ENCODE data around the gene CUX1.
"Not testable (repeated sequence)": the region's sequence is repeated elsewhere in the genome, so short reads cannot be mapped to it uniquely, and the experiment has no call there.

The CUX1 gene

DNA sequence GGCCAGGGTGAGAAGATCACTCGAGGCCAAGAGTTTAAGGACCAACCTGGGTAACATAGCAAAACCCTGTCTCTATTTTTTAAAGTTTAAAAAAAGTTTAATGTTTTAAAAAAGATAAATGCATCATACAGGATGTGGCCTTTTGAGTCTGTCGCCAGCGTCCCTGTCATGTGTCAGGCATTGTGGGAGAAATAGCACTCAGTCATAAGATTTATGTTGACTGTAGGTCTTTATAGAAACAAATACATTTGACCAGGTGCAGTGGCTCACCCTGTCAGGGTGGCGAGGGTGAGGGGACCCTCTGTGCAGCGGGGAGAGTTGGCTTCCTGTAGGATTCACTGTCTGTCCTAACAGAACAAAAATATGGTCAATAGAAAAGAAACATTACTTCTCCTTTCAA is 405.8 kb downstream of the CUX1 start:
- no peak for DNase-seq

GRCh38 chr7:102225025-102225424 is 407.6 kb downstream of the CUX1 start:
- no peak for DNase-seq

- DNase-seq, result no peak
Measured at GRCh38 chr7:102227371-102227770, 409.9 kb downstream of the CUX1 start.

DNA sequence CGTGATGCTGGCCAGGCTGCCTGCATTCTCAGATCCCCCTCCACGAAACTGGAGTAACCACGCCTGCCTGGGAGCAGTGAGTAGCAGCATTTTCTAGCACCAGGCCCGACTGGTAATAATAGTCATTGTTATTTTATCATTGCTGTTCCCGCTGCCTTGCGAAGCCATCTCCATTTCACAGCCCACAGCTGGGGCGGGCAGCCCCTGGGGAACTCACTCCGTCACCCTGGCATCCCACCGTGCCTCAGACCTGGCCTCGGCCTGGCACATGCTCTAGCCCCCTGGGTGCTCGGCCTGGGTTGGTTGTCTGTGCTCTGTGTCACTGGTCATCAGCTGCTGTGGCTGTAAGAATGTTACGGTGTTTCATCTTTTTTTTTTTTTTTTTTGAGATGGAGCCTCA is 411.5 kb downstream of the CUX1 start:
- DNase-seq, result no peak

GRCh38 chr7:102230162-102230561 is 412.7 kb downstream of the CUX1 start:
- not testable (repeated sequence) for DNase-seq

DNA sequence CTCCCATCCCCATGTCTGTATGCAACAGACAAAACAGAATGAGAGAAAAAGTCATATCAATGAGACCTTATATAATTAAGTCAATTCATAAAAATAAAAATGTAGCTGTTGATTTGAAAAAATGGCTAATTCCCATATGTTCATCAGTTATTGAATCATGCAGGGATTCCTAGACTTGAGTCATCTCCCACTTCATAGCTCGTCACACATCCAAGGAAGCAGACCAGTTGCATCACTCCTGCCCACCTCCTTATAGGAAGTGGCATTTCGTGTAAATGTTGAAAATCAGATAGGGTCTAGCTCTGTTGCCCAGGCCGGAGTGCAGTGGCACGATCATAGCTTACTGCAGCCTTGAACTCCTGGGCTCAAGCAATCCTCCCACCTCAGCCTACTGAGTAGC is 413.2 kb downstream of the CUX1 start:
- no peak for DNase-seq

DNA sequence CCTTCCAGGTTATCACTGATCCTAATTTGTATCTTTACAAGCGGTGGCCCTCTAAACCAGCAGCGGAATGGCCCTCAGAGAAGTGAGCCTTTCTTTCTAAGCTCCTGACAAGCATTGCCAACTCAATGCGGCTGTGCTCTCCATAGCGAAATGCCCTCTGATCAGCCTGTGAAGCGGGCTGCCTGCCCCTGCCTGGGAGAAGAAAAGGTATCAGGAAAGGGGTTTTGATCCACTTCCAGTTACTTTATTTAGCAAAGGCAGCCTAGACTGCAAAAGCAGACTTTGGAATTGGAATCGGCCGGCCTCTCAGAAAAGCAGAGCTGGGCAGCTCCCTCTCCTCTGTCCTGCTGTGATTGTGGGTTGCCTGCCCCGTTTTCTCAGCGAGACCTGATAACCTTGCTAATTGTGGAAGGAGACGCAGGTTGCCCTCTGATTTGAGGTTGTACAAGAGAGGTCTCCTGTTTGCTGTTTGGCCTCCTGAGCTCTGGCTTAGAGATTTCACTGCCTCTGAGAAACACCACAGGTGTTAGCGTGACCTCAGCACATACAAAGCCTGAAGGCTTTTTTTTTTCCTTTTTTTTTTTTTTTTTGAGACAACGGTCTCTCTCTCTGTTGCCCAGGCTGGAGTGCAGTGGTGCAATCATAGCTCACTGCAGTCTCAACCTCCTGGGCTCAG is 415.3 kb downstream of the CUX1 start:
- DNase-seq, result no peak

GRCh38 chr7:102234131-102234530 is 416.7 kb downstream of the CUX1 start:
- no peak for DNase-seq

DNA sequence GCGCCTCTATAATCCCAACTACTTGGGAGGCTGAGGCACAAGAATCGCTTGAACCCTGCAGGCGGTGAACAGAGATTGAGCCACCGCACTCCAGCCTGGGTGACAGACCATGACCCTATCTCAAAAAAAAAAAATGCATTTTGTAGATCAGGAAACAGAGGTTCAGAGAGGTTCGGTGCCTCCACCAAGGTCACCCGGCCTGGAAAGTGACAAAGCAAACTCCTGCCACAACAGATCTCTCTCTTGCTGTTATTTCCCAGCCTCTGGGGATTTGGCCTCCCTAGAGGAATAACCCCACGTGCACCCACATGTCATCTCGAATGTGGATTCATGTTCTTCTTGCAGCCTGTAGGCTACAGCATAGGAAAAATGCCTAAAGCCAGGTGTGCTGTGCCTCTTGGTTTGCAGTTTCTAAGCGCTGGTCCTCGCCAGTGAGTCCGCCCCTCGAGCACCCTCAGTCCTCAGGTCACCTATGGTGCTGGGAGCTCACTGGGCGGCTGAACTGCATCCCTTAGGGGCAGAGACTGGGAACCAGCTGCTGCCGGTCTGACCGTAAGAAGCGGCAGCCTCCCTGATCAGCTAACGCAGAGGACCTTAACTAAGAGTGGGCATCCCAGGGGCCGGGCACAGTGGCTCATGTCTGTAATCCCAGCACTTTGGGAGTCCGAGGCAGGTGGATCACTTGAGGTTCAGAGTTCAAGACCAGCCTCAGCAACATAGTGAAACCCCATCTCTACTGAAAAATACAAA is 417.6 kb downstream of the CUX1 start:
- DNase-seq, result no peak

- DNase-seq, result no peak
Measured at GRCh38 chr7:102236102-102236501, 418.7 kb downstream of the CUX1 start.

DNA sequence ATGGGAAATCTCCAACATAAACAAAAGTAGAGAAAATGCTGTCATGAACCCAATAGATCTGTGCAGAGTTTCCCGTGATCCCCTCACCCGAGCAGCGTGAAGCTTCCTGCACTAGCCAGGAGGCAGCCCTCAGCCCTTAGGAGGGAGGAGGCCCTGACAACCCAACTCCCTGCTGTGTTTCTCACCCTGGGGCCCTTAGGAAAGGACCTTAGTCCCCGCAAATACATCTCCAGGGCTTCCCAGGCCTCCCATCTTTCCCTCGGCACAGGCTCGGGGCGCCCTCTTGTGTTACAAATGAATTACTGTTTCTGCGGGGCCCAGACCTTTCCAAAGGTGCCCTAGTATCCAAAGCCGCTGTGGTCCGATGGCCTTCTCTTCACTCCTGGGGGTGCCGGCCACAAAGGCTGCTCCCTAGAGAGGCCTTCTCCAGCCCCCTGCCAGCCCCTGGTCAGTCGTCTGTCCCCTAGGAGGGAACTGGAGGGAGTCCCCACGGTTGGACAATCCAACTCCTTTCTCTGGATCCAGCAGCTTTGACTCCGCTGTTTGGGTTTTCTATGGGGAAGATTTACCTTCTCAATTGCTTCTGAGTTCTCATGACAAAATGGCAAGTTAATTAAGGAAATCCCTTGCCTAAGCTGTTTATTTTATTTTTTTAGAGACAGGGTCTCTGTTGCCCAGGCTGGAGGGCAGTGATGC is 419.3 kb downstream of the CUX1 start:
- DNase-seq, result peak; percentile 27

DNA sequence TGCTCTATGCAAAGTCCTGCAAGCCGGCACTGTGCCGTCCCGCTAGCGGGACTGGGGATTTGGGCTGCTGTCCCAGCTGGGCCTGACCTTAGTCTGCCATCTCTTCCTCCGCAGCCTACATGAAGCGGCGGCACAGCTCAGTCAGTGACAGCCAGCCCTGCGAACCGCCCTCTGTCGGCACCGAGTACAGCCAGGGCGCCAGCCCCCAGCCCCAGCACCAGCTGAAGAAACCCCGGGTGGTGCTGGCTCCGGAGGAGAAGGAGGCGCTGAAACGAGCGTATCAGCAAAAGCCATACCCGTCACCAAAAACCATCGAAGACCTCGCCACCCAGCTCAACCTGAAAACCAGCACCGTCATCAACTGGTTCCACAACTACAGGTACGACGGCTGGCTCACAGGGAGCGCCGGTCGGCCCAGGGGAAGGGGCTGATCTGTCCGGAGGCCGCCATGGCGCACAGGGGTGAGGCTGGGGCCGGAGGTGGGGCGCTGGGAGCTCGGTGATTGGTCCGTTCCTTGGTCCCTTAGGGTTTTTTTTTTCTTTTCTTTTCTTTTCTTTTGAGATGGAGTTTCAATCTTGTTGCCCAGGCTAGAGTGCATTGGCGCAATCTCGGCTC is 421.9 kb downstream of the CUX1 start:
- DNase-seq, result no peak

- DNase-seq, result no peak
Measured at GRCh38 chr7:102241431-102241830, 424.0 kb downstream of the CUX1 start.

GRCh38 chr7:102244601-102245000 is 427.2 kb downstream of the CUX1 start:
- no peak for DNase-seq

GRCh38 chr7:102248081-102248455 is 430.6 kb downstream of the CUX1 start:
- no peak for DNase-seq

- no peak for DNase-seq
Measured at GRCh38 chr7:102248456-102249395, 431.3 kb downstream of the CUX1 start.

GRCh38 chr7:102251531-102252365 is 434.3 kb downstream of the CUX1 start:
- DNase-seq, result no peak

DNA sequence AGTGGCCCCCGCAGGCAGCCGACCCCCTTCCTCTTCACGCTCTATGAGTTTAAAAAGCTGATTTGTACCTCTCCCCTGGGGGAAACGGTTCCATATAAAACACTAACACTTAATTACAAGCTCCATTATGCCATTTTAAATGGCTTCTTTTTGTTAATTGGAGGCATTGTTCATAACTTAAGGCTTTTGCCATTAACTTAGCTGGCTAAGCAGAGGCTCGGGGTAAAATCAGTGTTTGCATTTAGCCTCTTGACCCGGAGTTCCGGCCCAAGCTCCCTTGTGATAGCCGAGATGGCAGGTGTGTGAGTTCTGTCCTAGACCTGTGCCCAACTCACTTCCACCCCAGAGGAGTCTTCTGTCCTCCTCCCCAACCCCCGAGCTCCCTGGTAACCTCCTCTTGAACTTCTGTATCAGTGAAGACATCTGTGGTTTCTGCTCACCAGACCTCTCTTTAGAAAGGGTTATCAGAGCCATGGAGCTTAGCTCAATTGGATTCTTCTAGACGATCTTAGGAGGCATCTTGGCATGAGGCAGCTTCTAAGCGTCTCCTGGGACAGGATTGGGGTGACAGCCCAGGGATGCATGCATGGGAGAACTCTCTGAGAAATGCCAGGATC is 435.0 kb downstream of the CUX1 start:
- DNase-seq, result no peak

- DNase-seq, result no peak
Measured at GRCh38 chr7:102253066-102253972, 435.9 kb downstream of the CUX1 start.

GRCh38 chr7:102253973-102254370 is 436.5 kb downstream of the CUX1 start:
- DNase-seq, result no peak
